ENCODE measurements around the gene CD79B. TPM values are rescaled to one million over a fixed set of nuclear protein-coding genes. Genes with fewer than 3 reads are reported as not detected.
"Not testable (repeated sequence)": the region's sequence is repeated elsewhere in the genome, so short reads cannot be mapped to it uniquely, and the experiment has no call there.

Gene CD79B
- polyA plus RNA-seq, 1 donor from 2014 or later, result 1,452 TPM

- not testable (repeated sequence) for H3K36me3 Mint-ChIP-seq, H3K27me3 Mint-ChIP-seq, H3K4me1 Mint-ChIP-seq, H3K27ac Mint-ChIP-seq, H3K4me3 Mint-ChIP-seq, H3K9me3 Mint-ChIP-seq
Observed at GRCh38 chr17:63896524-63897354, 35.4 kb downstream of the CD79B start, which contains the start of gene CSH1. Gene CSH1, minus strand, starts transcription at chr17:63896574. Its CDS starts 63 bp downstream, at chr17:63896511.

- H3K4me1 Mint-ChIP-seq, H3K27me3 Mint-ChIP-seq, H3K4me3 Mint-ChIP-seq, H3K36me3 Mint-ChIP-seq, H3K27ac Mint-ChIP-seq, H3K9me3 Mint-ChIP-seq: not testable (repeated sequence)
Observed at GRCh38 chr17:63894821-63895220, 37.3 kb downstream of the CD79B start.

GRCh38 chr17:63894021-63894420 is 38.1 kb downstream of the CD79B start:
- not testable (repeated sequence) for H3K4me3 Mint-ChIP-seq, H3K9me3 Mint-ChIP-seq, H3K4me1 Mint-ChIP-seq, H3K27me3 Mint-ChIP-seq, H3K27ac Mint-ChIP-seq, H3K36me3 Mint-ChIP-seq

GRCh38 chr17:63892316-63893037 is 39.7 kb downstream of the CD79B start:
- not testable (repeated sequence) for H3K4me1 Mint-ChIP-seq, H3K9me3 Mint-ChIP-seq

GRCh38 chr17:63889026-63889848 is 42.9 kb downstream of the CD79B start:
- not testable (repeated sequence) for H3K4me1 Mint-ChIP-seq, H3K27me3 Mint-ChIP-seq, H3K4me3 Mint-ChIP-seq, H3K9me3 Mint-ChIP-seq, H3K27ac Mint-ChIP-seq, H3K36me3 Mint-ChIP-seq

More at GRCh38 chr17:63892316-63893037, 39.7 kb downstream of the CD79B start:
- not testable (repeated sequence) for H3K36me3 Mint-ChIP-seq, H3K27me3 Mint-ChIP-seq, H3K27ac Mint-ChIP-seq, H3K4me3 Mint-ChIP-seq

- H3K4me1 Mint-ChIP-seq, H3K4me3 Mint-ChIP-seq, H3K36me3 Mint-ChIP-seq, H3K9me3 Mint-ChIP-seq, H3K27ac Mint-ChIP-seq, H3K27me3 Mint-ChIP-seq: not testable (repeated sequence)
Observed at GRCh38 chr17:63885119-63885518, 47.0 kb downstream of the CD79B start.

GRCh38 chr17:63882626-63883126 is 49.5 kb downstream of the CD79B start:
- not testable (repeated sequence) for H3K27me3 Mint-ChIP-seq, H3K36me3 Mint-ChIP-seq, H3K9me3 Mint-ChIP-seq, H3K4me3 Mint-ChIP-seq
- Mint-ChIP-seq H3K27ac (peak overlapping the region in 1 of 3 donors; percentile 53), H3K4me1 (peaks cover 10 to 12% (median 10%) of the 10 kb centered on the region in 3 donors)

- no peaks in the 10 kb centered on the region for H3K36me3 Mint-ChIP-seq
- H3K4me1 Mint-ChIP-seq, result peaks cover 10 to 12% (median 10%) of the 10 kb centered on the region in 3 donors
- peak within 1 kb of the TSS in 1 of 3 donors; percentile 53 for H3K27ac Mint-ChIP-seq
- no peaks in the 10 kb centered on the region for H3K27me3 Mint-ChIP-seq
- no peak within 1 kb of the TSS for H3K4me3 Mint-ChIP-seq
- no peaks in the 10 kb centered on the region for H3K9me3 Mint-ChIP-seq
Observed at GRCh38 chr17:63881935-63882601, 50.1 kb downstream of the CD79B start, which contains the start of gene GH2. Gene GH2, minus strand, starts transcription at chr17:63881944. Its CDS starts 143 bp downstream, at chr17:63881801.

- H3K27ac Mint-ChIP-seq, H3K9me3 Mint-ChIP-seq, H3K4me3 Mint-ChIP-seq, H3K27me3 Mint-ChIP-seq, H3K36me3 Mint-ChIP-seq: not testable (repeated sequence)
- H3K4me1 Mint-ChIP-seq, result peaks cover 10 to 12% (median 10%) of the 10 kb centered on the region in 3 donors
Observed at GRCh38 chr17:63881337-63881736, 50.8 kb downstream of the CD79B start.

GRCh38 chr17:63880706-63881105 is 51.4 kb downstream of the CD79B start:
- Mint-ChIP-seq H3K27me3 (no peaks in the 10 kb centered on the region), H3K27ac (no peak overlapping the region), H3K9me3 (no peaks in the 10 kb centered on the region), H3K36me3 (no peaks in the 10 kb centered on the region), H3K4me3 (no peak overlapping the region), H3K4me1 (peaks cover 10 to 12% (median 10%) of the 10 kb centered on the region in 3 donors)

Other genes starting within 250 kb of the CD79B start
- 845 TPM for gene LIMD2, start 232.2 kb downstream of the CD79B start, polyA plus RNA-seq
- gene STRADA, start 190.5 kb downstream of the CD79B start, polyA plus RNA-seq, result 24.9 TPM
- gene CCDC47, start 158.7 kb downstream of the CD79B start, polyA plus RNA-seq, result 36.7 TPM
- 16.2 TPM for gene DDX42, start 158.2 kb downstream of the CD79B start, polyA plus RNA-seq
- gene PSMC5, start 104.9 kb downstream of the CD79B start, polyA plus RNA-seq, result 139 TPM
- gene FTSJ3, start 104.7 kb downstream of the CD79B start, polyA plus RNA-seq, result 28.7 TPM
- 96.1 TPM for gene SMARCD2, start 89.6 kb downstream of the CD79B start, polyA plus RNA-seq
- not detected for gene CSH2, start 58.7 kb downstream of the CD79B start, polyA plus RNA-seq
- gene GH2, start 50.4 kb downstream of the CD79B start, polyA plus RNA-seq, result not detected
- gene CSH1, start 35.8 kb downstream of the CD79B start, polyA plus RNA-seq, result not detected
- not detected for gene CSHL1, start 21.1 kb downstream of the CD79B start, polyA plus RNA-seq
- 2.0 TPM for gene GH1, start 13.5 kb downstream of the CD79B start, polyA plus RNA-seq
- gene SCN4A, start 40.6 kb upstream of the CD79B start, polyA plus RNA-seq, result 0.10 TPM
- gene PRR29, start 66.0 kb upstream of the CD79B start, polyA plus RNA-seq, result 3.2 TPM
- gene ICAM2, start 88.3 kb upstream of the CD79B start, polyA plus RNA-seq, result 183 TPM
- 9.6 TPM for gene ERN1, start 197.8 kb upstream of the CD79B start, polyA plus RNA-seq